Liver (tissue), 9 donors: ENCODE measurements around the gene NUP42. TPM values are rescaled to one million over a fixed set of nuclear protein-coding genes. Genes with fewer than 3 reads are reported as not detected.

ENCODE experiments used
- DNase-seq: peaks from one replicate; pipeline ENCODE4 v3.0.0-alpha.2; 2017; ENCODE audit warnings: low spot score
- H3K27ac ChIP-seq, 2 donors: one replicate each; pipeline ENCODE4 v1.7.0; 2013; ENCODE audit warnings: inconsistent platforms in 2 of 2, low read length in 2 of 2, control low read depth in 1 of 2, low read depth in 1 of 2, mild to moderate bottlenecking in 1 of 2
- H3K27me3 ChIP-seq, 4 donors: one replicate each; pipeline versions ENCODE4 v1.6.1 to v1.7.0; 2013; ENCODE audit warnings: low read length in 3 of 4, inconsistent platforms in 1 of 4, mild to moderate bottlenecking in 1 of 4, moderate library complexity in 1 of 4; ENCODE audit not compliant: control insufficient read depth in 4 of 4, insufficient read depth in 4 of 4
- H3K36me3 ChIP-seq, 4 donors: one replicate each; pipeline versions ENCODE4 v1.6.1 to v1.7.0; 2013; ENCODE audit warnings: low read length in 3 of 4, mild to moderate bottlenecking in 3 of 4, low read depth in 1 of 4, moderate library complexity in 1 of 4; ENCODE audit not compliant: control insufficient read depth in 4 of 4, insufficient read depth in 3 of 4
- H3K4me1 ChIP-seq, 4 donors: one replicate each; pipeline versions ENCODE4 v1.6.1 to v1.7.0; 2013; ENCODE audit warnings: low read length in 3 of 4, mild to moderate bottlenecking in 3 of 4, moderate library complexity in 1 of 4; ENCODE audit not compliant: control insufficient read depth in 4 of 4, insufficient read depth in 4 of 4
- H3K4me3 ChIP-seq, 3 donors: one replicate each; pipeline versions ENCODE4 v1.6.1 to v1.7.0; 2013; ENCODE audit warnings: low read length in 3 of 3, control low read depth in 1 of 3, low read depth in 1 of 3, mild to moderate bottlenecking in 1 of 3
- H3K9ac ChIP-seq, 2 donors: one replicate each; pipeline ENCODE4 v1.7.0; 2013; ENCODE audit warnings: low read length in 2 of 2, mild to moderate bottlenecking in 2 of 2, moderate library complexity in 2 of 2, control low read depth in 1 of 2, low read depth in 1 of 2
- H3K9me3 ChIP-seq, 4 donors: one replicate each; pipeline versions ENCODE4 v1.6.1 to v1.7.0; 2013; ENCODE audit warnings: low read length in 3 of 4; ENCODE audit not compliant: control insufficient read depth in 4 of 4
- ATF3 ChIP-seq: IDR thresholded peaks from 2 replicates; pipeline ENCODE4 v1.6.1; 2016; ENCODE audit warnings: antibody characterized with exemption
- CTCF ChIP-seq: fragments of 150-350 bp; IDR thresholded peaks from 2 replicates; pipeline ENCODE4 v1.5.1; 2017; ENCODE audit warnings: improper control_type of control experiment, low read depth, low read length; ENCODE audit not compliant: missing input control
- EGR1 ChIP-seq, 2 donors: IDR thresholded peaks; 2 replicates each; pipeline ENCODE4 v1.6.1; 2016 to 2018; ENCODE audit warnings: antibody characterized with exemption in 2 of 2, low read depth in 2 of 2
- FOXA1 ChIP-seq: IDR thresholded peaks from 2 replicates; pipeline ENCODE4 v1.6.1; 2016; ENCODE audit warnings: antibody characterized with exemption
- FOXA2 ChIP-seq: IDR thresholded peaks from 2 replicates; pipeline ENCODE4 v1.6.1; 2016; ENCODE audit warnings: antibody characterized with exemption
- GABPA ChIP-seq, 2 donors: IDR thresholded peaks in 1 of 2; conservative IDR thresholded peaks in 1 of 2; 2 replicates each; pipeline ENCODE4 v1.6.1; 2016; ENCODE audit warnings: antibody characterized with exemption in 2 of 2, mild to moderate bottlenecking in 1 of 2, moderate library complexity in 1 of 2
- HNF4A ChIP-seq, 2 donors: conservative IDR thresholded peaks; 2 replicates each; pipeline ENCODE4 v1.6.1; 2016; ENCODE audit warnings: antibody characterized with exemption in 2 of 2, mild to moderate bottlenecking in 2 of 2
- HNF4G ChIP-seq: IDR thresholded peaks from 2 replicates; pipeline ENCODE4 v1.6.1; 2016; ENCODE audit warnings: antibody characterized with exemption
- JUND ChIP-seq, 2 donors: IDR thresholded peaks; 2 replicates each; pipeline ENCODE4 v1.6.1; 2016; ENCODE audit warnings: antibody characterized with exemption in 2 of 2
- MAX ChIP-seq: IDR thresholded peaks from 2 replicates; pipeline ENCODE4 v1.6.1; 2016; ENCODE audit warnings: antibody characterized with exemption
- NR2F2 ChIP-seq: IDR thresholded peaks from 2 replicates; pipeline ENCODE4 v1.6.1; 2016; ENCODE audit warnings: antibody characterized with exemption
- RAD21 ChIP-seq, 2 donors: IDR thresholded peaks; 2 replicates each; pipeline ENCODE4 v1.6.1; 2016; ENCODE audit warnings: antibody characterized with exemption in 2 of 2, mild to moderate bottlenecking in 2 of 2
- REST ChIP-seq: IDR thresholded peaks from 2 replicates; pipeline ENCODE4 v1.6.1; 2016; ENCODE audit warnings: antibody characterized with exemption, mild to moderate bottlenecking
- RXRA ChIP-seq, 2 donors: IDR thresholded peaks; 2 replicates each; pipeline ENCODE4 v1.6.1; 2017 to 2018; ENCODE audit warnings: antibody characterized with exemption in 2 of 2, mild to moderate bottlenecking in 1 of 2
- SP1 ChIP-seq: IDR thresholded peaks from 2 replicates; pipeline ENCODE4 v1.6.1; 2018; ENCODE audit warnings: antibody characterized with exemption, mild to moderate bottlenecking
- TAF1 ChIP-seq: conservative IDR thresholded peaks from 2 replicates; pipeline ENCODE4 v1.6.1; 2016; ENCODE audit warnings: antibody characterized with exemption, mild to moderate bottlenecking
- YY1 ChIP-seq: IDR thresholded peaks from 2 replicates; pipeline ENCODE4 v1.6.1; 2016; ENCODE audit warnings: antibody characterized with exemption, mild to moderate bottlenecking
- ZBTB33 ChIP-seq: IDR thresholded peaks from 2 replicates; pipeline ENCODE4 v1.6.1; 2016; ENCODE audit warnings: antibody characterized with exemption
- WGBS: extraction: QIAGEN DNeasy Blood & Tissue Kit; methylation state at CpG from one replicate; pipeline ENCODE4 v1.1.7; 2013; 5-methylcytosine and 5-hydroxymethylcytosine counted together
- polyA plus RNA-seq, 2 donors: library from polyadenylated mRNA; stranded (reverse) in 1 of 2; unstranded in 1 of 2; fragments of 200-250 nt in 1 of 2; fragments of >200 nt in 1 of 2; fragmentation: Nextera tagmentation in 1 of 2; extraction: Ambion mirVana in 1 of 2; gene quantifications; one replicate each; pipeline versions ENCODE4 v1.2.1 to v1.2.3, GENCODE V29; 2013 to 2015
- total RNA-seq, 2 donors: library from RNA; depleted of rRNA; stranded (reverse); fragments of >200 nt; gene quantifications; one replicate each; pipeline ENCODE4 v1.2.3, GENCODE V29; 2014
- donor health status: healthy.
- donor health status: healthy.
- donor health status: healthy.
- donor health status: healthy.
- donor health status: healthy.

Gene NUP42
- total and polyA plus RNA-seq, 4 donors = 11.9 to 35.8 (median 18.3) TPM

- peak; percentile 50 for DNase-seq
- H3K4me1 ChIP-seq = no peaks in the 10 kb centered on the region
- peaks cover 0 to 5% (median 1%) of the 10 kb centered on the region in 4 donors for H3K36me3 ChIP-seq
- no peaks in the 10 kb centered on the region for H3K27me3 ChIP-seq
- H3K4me3 ChIP-seq = peak overlapping the region in 1 of 3 donors; percentile 22
- H3K9ac ChIP-seq = no peak overlapping the region
- peaks cover 0 to 2% (median 0%) of the 10 kb centered on the region in 4 donors for H3K9me3 ChIP-seq
- TF ChIP-seq HNF4A (conservative IDR thresholded peaks at IDR 0.05) = no peak
- TF ChIP-seq TAF1 = no peak
- no peak for TF ChIP-seq JUND (IDR thresholded peaks at IDR 0.05)
- TF ChIP-seq ATF3 = no peak
- no peak for TF ChIP-seq YY1
- no peak for TF ChIP-seq REST
- no peak for TF ChIP-seq SP1
- TF ChIP-seq RXRA (IDR thresholded peaks at IDR 0.05) = no peak
- TF ChIP-seq GABPA (IDR thresholded peaks at IDR 0.05 in 1 of 2, conservative IDR thresholded peaks at IDR 0.05 in 1 of 2) = no peak
- no peak for TF ChIP-seq FOXA1
- TF ChIP-seq NR2F2 = no peak
- no peak for TF ChIP-seq FOXA2
- no peak for TF ChIP-seq EGR1 (IDR thresholded peaks at IDR 0.05; ENCODE audit: low read depth in 2 of 2)
- TF ChIP-seq MAX = no peak
- TF ChIP-seq CTCF = no peak
- no peak for TF ChIP-seq ZBTB33
- no peak for TF ChIP-seq HNF4G
- no peak for TF ChIP-seq RAD21 (IDR thresholded peaks at IDR 0.05)
- 46% methylated on average over 76 of the region's 76 CpGs for WGBS
- no peak overlapping the region for H3K27ac ChIP-seq
Observed at GRCh38 chr7:23205909-23206767, 24.3 kb downstream of the NUP42 start.
